ENCODE results near the gene FSD2. TPM values are rescaled to one million over a fixed set of nuclear protein-coding genes. Genes with fewer than 3 reads are reported as not detected.

FSD2 gene
- total RNA-seq, 1 donor from 2014 or later: 108 TPM

GRCh38 chr15:82838096-82838735 is 32.3 kb upstream of the FSD2 start:
- TF ChIP-seq CTCF (IDR thresholded peaks at IDR 0.05; ENCODE audit: borderline replicate concordance): no peak

GRCh38 chr15:82835391-82835917 is 29.6 kb upstream of the FSD2 start:
- intact Hi-C loops (cut with micrococcal nuclease): no loop called here
- no peak for DNase-seq
- no peak for TF ChIP-seq CTCF (IDR thresholded peaks at IDR 0.05; ENCODE audit: borderline replicate concordance)
- peaks cover 11% of the 10 kb centered on the region for H3K4me1 ChIP-seq
- peaks cover 5% of the 10 kb centered on the region for H3K9me3 ChIP-seq (replicated peaks)
- no peaks in the 10 kb centered on the region for H3K27me3 ChIP-seq (ENCODE audit: low read depth)
- peaks cover 80% of the 10 kb centered on the region for H3K36me3 ChIP-seq
- no peak overlapping the region for H3K4me3 ChIP-seq
- H3K27ac ChIP-seq (replicated peaks): no peak overlapping the region

More at GRCh38 chr15:82838096-82838735, 32.3 kb upstream of the FSD2 start:
- no peak overlapping the region for H3K27ac ChIP-seq (replicated peaks)
- peaks cover 53% of the 10 kb centered on the region for H3K36me3 ChIP-seq
- no peak overlapping the region for H3K4me3 ChIP-seq
- no peak for DNase-seq
- H3K9me3 ChIP-seq (replicated peaks): peaks cover 5% of the 10 kb centered on the region
- no peaks in the 10 kb centered on the region for H3K4me1 ChIP-seq
- H3K27me3 ChIP-seq (ENCODE audit: low read depth): no peaks in the 10 kb centered on the region
- intact Hi-C loops (cut with micrococcal nuclease): no loop called here

- Histone ChIP-seq H3K9me3 (replicated peaks) (peaks cover 5% of the 10 kb centered on the region), H3K36me3 (peaks cover 99% of the 10 kb centered on the region), H3K27me3 (ENCODE audit: low read depth) (no peaks in the 10 kb centered on the region), H3K4me1 (peaks cover 11% of the 10 kb centered on the region), H3K4me3 (no peak overlapping the region), H3K27ac (replicated peaks) (no peak overlapping the region)
- no peak for TF ChIP-seq CTCF (IDR thresholded peaks at IDR 0.05; ENCODE audit: borderline replicate concordance)
- no peak for DNase-seq
- intact Hi-C loops (cut with micrococcal nuclease): no loop called here
Observed at GRCh38 chr15:82833362-82833682, 27.5 kb upstream of the FSD2 start.

- intact Hi-C loops (cut with micrococcal nuclease): no loop called here
- H3K27ac ChIP-seq (replicated peaks): no peak overlapping the region
Observed at GRCh38 chr15:82832601-82833361, 26.9 kb upstream of the FSD2 start.

More at GRCh38 chr15:82832601-82833361, 26.9 kb upstream of the FSD2 start:
- DNase-seq: no peak
- Histone ChIP-seq H3K4me1 (peaks cover 11% of the 10 kb centered on the region), H3K4me3 (no peak overlapping the region), H3K9me3 (replicated peaks) (peaks cover 5% of the 10 kb centered on the region), H3K36me3 (peaks cover 99% of the 10 kb centered on the region), H3K27me3 (ENCODE audit: low read depth) (no peaks in the 10 kb centered on the region)
- TF ChIP-seq CTCF (IDR thresholded peaks at IDR 0.05; ENCODE audit: borderline replicate concordance): no peak

Measured in left ventricle myocardium inferior (tissue), 1 donor.